GM23338 (cell line): ENCODE data around the gene GPR32. TPM values are rescaled to one million over a fixed set of nuclear protein-coding genes. Genes with fewer than 3 reads are reported as not detected.
"Not testable (repeated sequence)": the region's sequence is repeated elsewhere in the genome, so short reads cannot be mapped to it uniquely, and the experiment has no call there.

Experiments
- ATAC-seq: fragments of 200-7000 bp; cut with Tn5 transposase; 3 replicates; pipeline ENCODE4 v1.9.1; 2020
- DNase-seq: peaks from one replicate; pipeline ENCODE4 v3.0.0-alpha.2; 2015; ENCODE audit warnings: low spot score
- H2AFZ ChIP-seq: fragments of 200-600 bp; sonication (generic); 2 replicates; pipeline ENCODE4 v1.8.0; 2016; ENCODE audit warnings: antibody characterized with exemption, mild to moderate bottlenecking, moderate library complexity
- H3F3A ChIP-seq: fragments of 200-600 bp; sonication (generic); replicated peaks from 2 replicates; pipeline ENCODE4 v1.8.0; 2017; ENCODE audit warnings: antibody characterized with exemption, mixed run types, low read depth
- H3K27ac ChIP-seq: fragments of 200-600 bp; sonication (generic); 2 replicates; pipeline ENCODE4 v1.6.1; 2016; ENCODE audit warnings: low read depth
- H3K27me3 ChIP-seq: fragments of 200-600 bp; sonication (generic); 2 replicates; pipeline ENCODE4 v1.8.0; 2016; ENCODE audit warnings: mild to moderate bottlenecking, mixed run types, moderate library complexity; ENCODE audit not compliant: insufficient read depth
- H3K36me3 ChIP-seq: fragments of 200-600 bp; sonication (generic); 2 replicates; pipeline ENCODE4 v1.8.0; 2016; ENCODE audit warnings: mild to moderate bottlenecking; ENCODE audit not compliant: insufficient read depth
- H3K4me1 ChIP-seq: fragments of 200-600 bp; sonication (generic); 2 replicates; pipeline ENCODE4 v1.8.0; 2016; ENCODE audit warnings: mild to moderate bottlenecking, moderate library complexity; ENCODE audit not compliant: insufficient read depth
- H3K4me2 ChIP-seq: fragments of 200-600 bp; sonication (generic); 2 replicates; pipeline ENCODE4 v1.7.1; 2017; ENCODE audit warnings: mixed run types
- H3K4me3 ChIP-seq: fragments of 200-600 bp; sonication (generic); 2 replicates; pipeline ENCODE4 v1.6.1; 2016; ENCODE audit warnings: mixed run types
- H3K79me2 ChIP-seq: fragments of 200-600 bp; sonication (generic); replicated peaks from 2 replicates; pipeline ENCODE4 v1.8.0; 2017; ENCODE audit warnings: mild to moderate bottlenecking; ENCODE audit not compliant: insufficient read depth
- H3K9me2 ChIP-seq: fragments of 200-600 bp; sonication (generic); 2 replicates; pipeline ENCODE4 v1.8.0; 2017; ENCODE audit not compliant: insufficient read depth
- H4K20me1 ChIP-seq: fragments of 200-600 bp; sonication (generic); replicated peaks from 2 replicates; pipeline ENCODE4 v1.8.0; 2017; ENCODE audit warnings: mild to moderate bottlenecking; ENCODE audit not compliant: insufficient read depth
- H3K27ac Mint-ChIP-seq: 2 replicates; pipeline ENCODE4 v1.8.0; 2020; ENCODE audit warnings: inconsistent platforms, mild to moderate bottlenecking, moderate library complexity, mixed read lengths
- H3K27me3 Mint-ChIP-seq: 3 replicates; pipeline ENCODE4 v1.8.0; 2022; ENCODE audit warnings: low read depth, mild to moderate bottlenecking, moderate library complexity, mixed read lengths, inconsistent platforms; ENCODE audit not compliant: insufficient read depth, poor library complexity
- H3K36me3 Mint-ChIP-seq: 3 replicates; pipeline ENCODE4 v1.8.0; 2021; ENCODE audit warnings: low read depth, mild to moderate bottlenecking, inconsistent platforms, moderate library complexity, mixed read lengths
- H3K4me1 Mint-ChIP-seq: 3 replicates; pipeline ENCODE4 v1.8.0; 2020; ENCODE audit warnings: mild to moderate bottlenecking, inconsistent platforms, mixed read lengths
- H3K4me3 Mint-ChIP-seq: 3 replicates; pipeline ENCODE4 v1.8.0; 2021; ENCODE audit warnings: moderate library complexity, mild to moderate bottlenecking, inconsistent platforms, mixed read lengths
- H3K9me3 Mint-ChIP-seq: 3 replicates; pipeline ENCODE4 v1.8.0; 2020; ENCODE audit warnings: moderate library complexity, mild to moderate bottlenecking, inconsistent platforms, mixed read lengths
- CREB1 ChIP-seq: fragments of 250-450 bp; sonication (Bioruptor Pico); IDR thresholded peaks from 2 replicates; pipeline ENCODE4 v1.5.0; 2020; ENCODE audit warnings: low read depth, mild to moderate bottlenecking, moderate library complexity
- EZH2 ChIP-seq: fragments of 200-600 bp; sonication (generic); IDR thresholded peaks from one replicate; pipeline ENCODE4 v1.8.0; 2017; ENCODE audit warnings: antibody characterized with exemption, mild to moderate bottlenecking, low read depth; ENCODE audit not compliant: unreplicated experiment
- JUNB ChIP-seq: IDR thresholded peaks from one replicate; pipeline ENCODE4 v1.6.1; 2016; ENCODE audit warnings: antibody characterized with exemption; ENCODE audit not compliant: unreplicated experiment
- NANOG ChIP-seq: IDR thresholded peaks from 2 replicates; pipeline ENCODE4 v1.6.1; 2016; ENCODE audit warnings: antibody characterized with exemption, borderline replicate concordance
- POLR2AphosphoS5 ChIP-seq: IDR thresholded peaks from 2 replicates; pipeline ENCODE4 v1.6.1; 2016; ENCODE audit warnings: antibody characterized with exemption, low read depth
- ZNF114 ChIP-seq: fragments of 250-450 bp; sonication (Bioruptor Pico); IDR thresholded peaks from 2 replicates; pipeline ENCODE4 v1.5.0; 2020; ENCODE audit warnings: mild to moderate bottlenecking, moderate library complexity
- ZNF331 ChIP-seq: fragments of 250-450 bp; sonication (Bioruptor Pico); IDR thresholded peaks from 2 replicates; pipeline ENCODE4 v1.5.0; 2020; ENCODE audit warnings: low read depth, mild to moderate bottlenecking, moderate library complexity
- polyA plus RNA-seq: library from polyadenylated mRNA; unstranded; fragments of >200 nt; fragmentation: Nextera tagmentation; extraction: Ambion mirVana; gene quantifications from 2 replicates; pipeline ENCODE4 v1.2.1, GENCODE V29; 2016
- total RNA-seq: library from RNA; depleted of rRNA; stranded (reverse); fragments of >200 nt; shearing (Covaris generic); gene quantifications from 2 replicates; pipeline ENCODE4 v1.2.3, GENCODE V29; 2014
- TF ChIP-seq, protein P1 (sequence below), 2 experiments: fragments of 200-600 bp in 1 of 2; sonication (generic) in 1 of 2; conservative IDR thresholded peaks; 2 replicates each; pipeline versions ENCODE4 v1.5.1 to v1.6.1; 2016 to 2017; ENCODE audit warnings: antibody characterized with exemption in 2 of 2, low read depth in 2 of 2, mild to moderate bottlenecking in 2 of 2, moderate library complexity in 1 of 2
- TF ChIP-seq, protein P2 (sequence below): IDR thresholded peaks from one replicate; pipeline ENCODE4 v1.6.1; 2018; ENCODE audit warnings: antibody characterized with exemption; ENCODE audit not compliant: unreplicated experiment
- TF ChIP-seq, protein P3 (sequence below): fragments of 250-450 bp; sonication (Bioruptor Pico); IDR thresholded peaks from 2 replicates; pipeline ENCODE4 v1.5.0; 2020; ENCODE audit warnings: mild to moderate bottlenecking, moderate library complexity
- TF ChIP-seq, protein P4 (sequence below): IDR thresholded peaks from 2 replicates; pipeline ENCODE4 v1.6.1; 2016; ENCODE audit warnings: antibody characterized with exemption

GPR32 gene
- total and polyA plus RNA-seq, 2 experiments from 2014 or later: not detected

DNA sequence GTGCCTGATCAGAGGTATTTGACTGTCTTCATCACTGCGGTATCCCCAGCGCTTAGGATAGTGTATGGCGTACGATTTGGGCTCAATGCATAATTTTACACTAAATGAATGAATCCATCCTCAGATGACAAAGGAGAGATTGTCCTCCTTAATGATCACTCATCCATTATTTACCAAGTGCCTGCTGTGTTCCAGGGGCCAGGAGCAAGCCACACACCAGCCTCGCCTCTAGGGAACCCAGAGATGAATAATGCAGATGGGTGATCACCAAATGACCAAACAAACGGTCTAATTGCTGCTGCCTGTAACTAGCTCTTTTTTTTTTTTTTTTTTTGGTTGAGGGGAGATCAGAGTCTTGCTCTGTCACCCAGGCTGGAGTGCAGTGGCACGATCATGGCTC is 5.9 kb upstream of the GPR32 start:
- H3K27me3 Mint-ChIP-seq: peaks cover 1% of the 10 kb centered on the region
- no peaks in the 10 kb centered on the region for H3K27me3 ChIP-seq
- no peak for DNase-seq
- H3K27ac Mint-ChIP-seq: no peak overlapping the region
- no peaks in the 10 kb centered on the region; the same call in 2 of the 3 replicates for H3K4me1 Mint-ChIP-seq
- H3K4me2 ChIP-seq: no peak overlapping the region
- H2AFZ ChIP-seq: no peak overlapping the region
- no peak overlapping the region for H3K27ac ChIP-seq
- H3K9me3 Mint-ChIP-seq: peaks cover 92% of the 10 kb centered on the region
- peaks cover 32% of the 10 kb centered on the region for H3K36me3 Mint-ChIP-seq
- no peak for ATAC-seq
- no peaks in the 10 kb centered on the region for H4K20me1 ChIP-seq
- no peaks in the 10 kb centered on the region for H3K4me1 ChIP-seq
- H3K36me3 ChIP-seq: no peaks in the 10 kb centered on the region
- no peaks in the 10 kb centered on the region for H3K79me2 ChIP-seq
- no peak overlapping the region for H3K4me3 ChIP-seq
- H3K9me2 ChIP-seq: no peaks in the 10 kb centered on the region
- no peak for TF ChIP-seq NANOG
- no peak for TF ChIP-seq EZH2
- TF ChIP-seq POLR2AphosphoS5: no peak
- TF ChIP-seq, protein P1, sequence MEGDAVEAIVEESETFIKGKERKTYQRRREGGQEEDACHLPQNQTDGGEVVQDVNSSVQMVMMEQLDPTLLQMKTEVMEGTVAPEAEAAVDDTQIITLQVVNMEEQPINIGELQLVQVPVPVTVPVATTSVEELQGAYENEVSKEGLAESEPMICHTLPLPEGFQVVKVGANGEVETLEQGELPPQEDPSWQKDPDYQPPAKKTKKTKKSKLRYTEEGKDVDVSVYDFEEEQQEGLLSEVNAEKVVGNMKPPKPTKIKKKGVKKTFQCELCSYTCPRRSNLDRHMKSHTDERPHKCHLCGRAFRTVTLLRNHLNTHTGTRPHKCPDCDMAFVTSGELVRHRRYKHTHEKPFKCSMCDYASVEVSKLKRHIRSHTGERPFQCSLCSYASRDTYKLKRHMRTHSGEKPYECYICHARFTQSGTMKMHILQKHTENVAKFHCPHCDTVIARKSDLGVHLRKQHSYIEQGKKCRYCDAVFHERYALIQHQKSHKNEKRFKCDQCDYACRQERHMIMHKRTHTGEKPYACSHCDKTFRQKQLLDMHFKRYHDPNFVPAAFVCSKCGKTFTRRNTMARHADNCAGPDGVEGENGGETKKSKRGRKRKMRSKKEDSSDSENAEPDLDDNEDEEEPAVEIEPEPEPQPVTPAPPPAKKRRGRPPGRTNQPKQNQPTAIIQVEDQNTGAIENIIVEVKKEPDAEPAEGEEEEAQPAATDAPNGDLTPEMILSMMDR (conservative IDR thresholded peaks at IDR 0.05; ENCODE audit: low read depth in 2 of 2): no peak
- no peak for TF ChIP-seq ZNF331 (CRISPR knock-in tag)
- no peak for TF ChIP-seq JUNB
- TF ChIP-seq, protein P2, sequence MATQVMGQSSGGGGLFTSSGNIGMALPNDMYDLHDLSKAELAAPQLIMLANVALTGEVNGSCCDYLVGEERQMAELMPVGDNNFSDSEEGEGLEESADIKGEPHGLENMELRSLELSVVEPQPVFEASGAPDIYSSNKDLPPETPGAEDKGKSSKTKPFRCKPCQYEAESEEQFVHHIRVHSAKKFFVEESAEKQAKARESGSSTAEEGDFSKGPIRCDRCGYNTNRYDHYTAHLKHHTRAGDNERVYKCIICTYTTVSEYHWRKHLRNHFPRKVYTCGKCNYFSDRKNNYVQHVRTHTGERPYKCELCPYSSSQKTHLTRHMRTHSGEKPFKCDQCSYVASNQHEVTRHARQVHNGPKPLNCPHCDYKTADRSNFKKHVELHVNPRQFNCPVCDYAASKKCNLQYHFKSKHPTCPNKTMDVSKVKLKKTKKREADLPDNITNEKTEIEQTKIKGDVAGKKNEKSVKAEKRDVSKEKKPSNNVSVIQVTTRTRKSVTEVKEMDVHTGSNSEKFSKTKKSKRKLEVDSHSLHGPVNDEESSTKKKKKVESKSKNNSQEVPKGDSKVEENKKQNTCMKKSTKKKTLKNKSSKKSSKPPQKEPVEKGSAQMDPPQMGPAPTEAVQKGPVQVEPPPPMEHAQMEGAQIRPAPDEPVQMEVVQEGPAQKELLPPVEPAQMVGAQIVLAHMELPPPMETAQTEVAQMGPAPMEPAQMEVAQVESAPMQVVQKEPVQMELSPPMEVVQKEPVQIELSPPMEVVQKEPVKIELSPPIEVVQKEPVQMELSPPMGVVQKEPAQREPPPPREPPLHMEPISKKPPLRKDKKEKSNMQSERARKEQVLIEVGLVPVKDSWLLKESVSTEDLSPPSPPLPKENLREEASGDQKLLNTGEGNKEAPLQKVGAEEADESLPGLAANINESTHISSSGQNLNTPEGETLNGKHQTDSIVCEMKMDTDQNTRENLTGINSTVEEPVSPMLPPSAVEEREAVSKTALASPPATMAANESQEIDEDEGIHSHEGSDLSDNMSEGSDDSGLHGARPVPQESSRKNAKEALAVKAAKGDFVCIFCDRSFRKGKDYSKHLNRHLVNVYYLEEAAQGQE: no peak
- no peak for TF ChIP-seq ZNF114 (CRISPR knock-in tag)
- TF ChIP-seq, protein P3, sequence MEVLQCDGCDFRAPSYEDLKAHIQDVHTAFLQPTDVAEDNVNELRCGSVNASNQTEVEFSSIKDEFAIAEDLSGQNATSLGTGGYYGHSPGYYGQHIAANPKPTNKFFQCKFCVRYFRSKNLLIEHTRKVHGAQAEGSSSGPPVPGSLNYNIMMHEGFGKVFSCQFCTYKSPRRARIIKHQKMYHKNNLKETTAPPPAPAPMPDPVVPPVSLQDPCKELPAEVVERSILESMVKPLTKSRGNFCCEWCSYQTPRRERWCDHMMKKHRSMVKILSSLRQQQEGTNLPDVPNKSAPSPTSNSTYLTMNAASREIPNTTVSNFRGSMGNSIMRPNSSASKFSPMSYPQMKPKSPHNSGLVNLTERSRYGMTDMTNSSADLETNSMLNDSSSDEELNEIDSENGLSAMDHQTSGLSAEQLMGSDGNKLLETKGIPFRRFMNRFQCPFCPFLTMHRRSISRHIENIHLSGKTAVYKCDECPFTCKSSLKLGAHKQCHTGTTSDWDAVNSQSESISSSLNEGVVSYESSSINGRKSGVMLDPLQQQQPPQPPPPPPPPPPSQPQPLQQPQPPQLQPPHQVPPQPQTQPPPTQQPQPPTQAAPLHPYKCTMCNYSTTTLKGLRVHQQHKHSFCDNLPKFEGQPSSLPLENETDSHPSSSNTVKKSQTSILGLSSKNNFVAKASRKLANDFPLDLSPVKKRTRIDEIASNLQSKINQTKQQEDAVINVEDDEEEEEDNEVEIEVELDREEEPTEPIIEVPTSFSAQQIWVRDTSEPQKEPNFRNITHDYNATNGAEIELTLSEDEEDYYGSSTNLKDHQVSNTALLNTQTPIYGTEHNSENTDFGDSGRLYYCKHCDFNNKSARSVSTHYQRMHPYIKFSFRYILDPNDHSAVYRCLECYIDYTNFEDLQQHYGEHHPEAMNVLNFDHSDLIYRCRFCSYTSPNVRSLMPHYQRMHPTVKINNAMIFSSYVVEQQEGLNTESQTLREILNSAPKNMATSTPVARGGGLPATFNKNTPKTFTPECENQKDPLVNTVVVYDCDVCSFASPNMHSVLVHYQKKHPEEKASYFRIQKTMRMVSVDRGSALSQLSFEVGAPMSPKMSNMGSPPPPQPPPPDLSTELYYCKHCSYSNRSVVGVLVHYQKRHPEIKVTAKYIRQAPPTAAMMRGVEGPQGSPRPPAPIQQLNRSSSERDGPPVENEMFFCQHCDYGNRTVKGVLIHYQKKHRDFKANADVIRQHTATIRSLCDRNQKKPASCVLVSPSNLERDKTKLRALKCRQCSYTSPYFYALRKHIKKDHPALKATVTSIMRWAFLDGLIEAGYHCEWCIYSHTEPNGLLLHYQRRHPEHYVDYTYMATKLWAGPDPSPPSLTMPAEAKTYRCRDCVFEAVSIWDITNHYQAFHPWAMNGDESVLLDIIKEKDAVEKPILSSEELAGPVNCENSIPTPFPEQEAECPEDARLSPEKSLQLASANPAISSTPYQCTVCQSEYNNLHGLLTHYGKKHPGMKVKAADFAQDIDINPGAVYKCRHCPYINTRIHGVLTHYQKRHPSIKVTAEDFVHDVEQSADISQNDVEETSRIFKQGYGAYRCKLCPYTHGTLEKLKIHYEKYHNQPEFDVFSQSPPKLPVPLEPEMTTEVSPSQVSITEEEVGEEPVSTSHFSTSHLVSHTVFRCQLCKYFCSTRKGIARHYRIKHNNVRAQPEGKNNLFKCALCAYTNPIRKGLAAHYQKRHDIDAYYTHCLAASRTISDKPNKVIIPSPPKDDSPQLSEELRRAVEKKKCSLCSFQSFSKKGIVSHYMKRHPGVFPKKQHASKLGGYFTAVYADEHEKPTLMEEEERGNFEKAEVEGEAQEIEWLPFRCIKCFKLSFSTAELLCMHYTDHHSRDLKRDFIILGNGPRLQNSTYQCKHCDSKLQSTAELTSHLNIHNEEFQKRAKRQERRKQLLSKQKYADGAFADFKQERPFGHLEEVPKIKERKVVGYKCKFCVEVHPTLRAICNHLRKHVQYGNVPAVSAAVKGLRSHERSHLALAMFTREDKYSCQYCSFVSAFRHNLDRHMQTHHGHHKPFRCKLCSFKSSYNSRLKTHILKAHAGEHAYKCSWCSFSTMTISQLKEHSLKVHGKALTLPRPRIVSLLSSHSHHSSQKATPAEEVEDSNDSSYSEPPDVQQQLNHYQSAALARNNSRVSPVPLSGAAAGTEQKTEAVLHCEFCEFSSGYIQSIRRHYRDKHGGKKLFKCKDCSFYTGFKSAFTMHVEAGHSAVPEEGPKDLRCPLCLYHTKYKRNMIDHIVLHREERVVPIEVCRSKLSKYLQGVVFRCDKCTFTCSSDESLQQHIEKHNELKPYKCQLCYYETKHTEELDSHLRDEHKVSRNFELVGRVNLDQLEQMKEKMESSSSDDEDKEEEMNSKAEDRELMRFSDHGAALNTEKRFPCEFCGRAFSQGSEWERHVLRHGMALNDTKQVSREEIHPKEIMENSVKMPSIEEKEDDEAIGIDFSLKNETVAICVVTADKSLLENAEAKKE (CRISPR knock-in tag): no peak
- TF ChIP-seq CREB1 (CRISPR knock-in tag): no peak
- TF ChIP-seq, protein P4, sequence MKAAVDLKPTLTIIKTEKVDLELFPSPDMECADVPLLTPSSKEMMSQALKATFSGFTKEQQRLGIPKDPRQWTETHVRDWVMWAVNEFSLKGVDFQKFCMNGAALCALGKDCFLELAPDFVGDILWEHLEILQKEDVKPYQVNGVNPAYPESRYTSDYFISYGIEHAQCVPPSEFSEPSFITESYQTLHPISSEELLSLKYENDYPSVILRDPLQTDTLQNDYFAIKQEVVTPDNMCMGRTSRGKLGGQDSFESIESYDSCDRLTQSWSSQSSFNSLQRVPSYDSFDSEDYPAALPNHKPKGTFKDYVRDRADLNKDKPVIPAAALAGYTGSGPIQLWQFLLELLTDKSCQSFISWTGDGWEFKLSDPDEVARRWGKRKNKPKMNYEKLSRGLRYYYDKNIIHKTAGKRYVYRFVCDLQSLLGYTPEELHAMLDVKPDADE: no peak
- no peak overlapping the region for H3K4me3 Mint-ChIP-seq
- no peaks in the 10 kb centered on the region for H3F3A ChIP-seq

DNA sequence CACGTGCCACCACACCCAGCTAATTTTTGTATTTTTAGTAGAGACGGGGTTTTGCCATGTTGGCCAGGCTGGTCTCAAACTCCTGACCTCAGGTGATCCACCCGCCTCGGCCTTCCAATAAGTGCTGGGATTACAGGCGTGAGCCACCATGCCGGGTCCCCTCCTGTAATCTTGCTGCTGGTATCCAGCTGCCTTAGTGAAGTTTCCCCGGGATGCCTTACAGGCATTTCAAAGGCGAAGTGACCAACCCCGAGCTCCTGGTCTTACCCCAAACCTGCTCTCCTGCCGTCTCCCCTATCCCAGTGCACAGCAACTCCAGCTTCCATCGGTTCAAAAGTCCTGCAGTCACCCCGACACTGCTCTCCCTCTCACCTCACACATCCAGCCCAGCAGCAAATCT is 3.5 kb upstream of the GPR32 start:
- not testable (repeated sequence) for ATAC-seq, H3K4me1 Mint-ChIP-seq, H4K20me1 ChIP-seq, H3K4me2 ChIP-seq, H3K36me3 ChIP-seq, H3K27ac Mint-ChIP-seq, DNase-seq, H3K27me3 Mint-ChIP-seq, H3K4me1 ChIP-seq, H3K27me3 ChIP-seq, H3K9me2 ChIP-seq, H3F3A ChIP-seq, H3K79me2 ChIP-seq, H3K27ac ChIP-seq, H2AFZ ChIP-seq, H3K4me3 Mint-ChIP-seq, H3K4me3 ChIP-seq
- Mint-ChIP-seq H3K36me3 (peaks cover 26% of the 10 kb centered on the region), H3K9me3 (peaks cover 91% of the 10 kb centered on the region)
